Neuronal stem cell (in vitro differentiated cells): ENCODE results near the gene CCDC148.
A peak's percentile ranks its signal among the peaks of the same experiment; 100 is the strongest.
"Not testable (repeated sequence)": the region's sequence is repeated elsewhere in the genome, so short reads cannot be mapped to it uniquely, and the experiment has no call there.

Experiments
- DNase-seq: peaks from one replicate; pipeline ENCODE4 v3.0.0-alpha.2; 2013; ENCODE audit warnings: low spot score
- H2AFZ ChIP-seq: one replicate; pipeline ENCODE4 v1.6.1; 2013; ENCODE audit warnings: mild to moderate bottlenecking, low read length, inconsistent platforms
- H2AK5ac ChIP-seq: 2 replicates; pipeline ENCODE4 v1.6.1; 2013; ENCODE audit warnings: low read depth, mild to moderate bottlenecking, inconsistent platforms, low read length, moderate library complexity, mixed read lengths
- H2BK120ac ChIP-seq: 2 replicates; pipeline ENCODE4 v1.6.1; 2013; ENCODE audit warnings: low read depth, mild to moderate bottlenecking, inconsistent platforms, low read length, moderate library complexity, mixed read lengths
- H2BK12ac ChIP-seq: one replicate; pipeline ENCODE4 v1.6.1; 2013; ENCODE audit warnings: low read length, inconsistent platforms
- H2BK15ac ChIP-seq: 2 replicates; pipeline ENCODE4 v1.6.1; 2013; ENCODE audit warnings: mild to moderate bottlenecking, low read length, inconsistent platforms, mixed read lengths
- H2BK5ac ChIP-seq: one replicate; pipeline ENCODE4 v1.6.1; 2013; ENCODE audit warnings: inconsistent platforms, mild to moderate bottlenecking, low read length, moderate library complexity
- H3K14ac ChIP-seq: one replicate; pipeline ENCODE4 v1.6.1; 2013; ENCODE audit warnings: low read length, inconsistent platforms
- H3K18ac ChIP-seq: 2 replicates; pipeline ENCODE4 v1.6.1; 2013; ENCODE audit warnings: low read length, inconsistent platforms
- H3K23ac ChIP-seq: 2 replicates; pipeline ENCODE4 v1.6.1; 2013; ENCODE audit warnings: low read depth, mild to moderate bottlenecking, mixed read lengths, low read length, inconsistent platforms; ENCODE audit not compliant: poor library complexity
- H3K27ac ChIP-seq: replicated peaks from 3 replicates; pipeline ENCODE4 v1.5.1; 2013; ENCODE audit warnings: low read length, inconsistent platforms
- H3K27me3 ChIP-seq, 3 experiments: 2 replicates each; pipeline ENCODE4 v1.6.1; 2013; ENCODE audit warnings: low read length in 3 of 3, mild to moderate bottlenecking in 2 of 3, inconsistent platforms in 1 of 3, low read depth in 1 of 3, mixed read lengths in 1 of 3, moderate library complexity in 1 of 3; ENCODE audit not compliant: control insufficient read depth in 3 of 3, insufficient read depth in 3 of 3
- H3K36me3 ChIP-seq, 2 donors: replicated peaks in 1 of 2; 2 replicates each; pipeline ENCODE4 v1.6.1; 2013; ENCODE audit warnings: low read length in 2 of 2; ENCODE audit not compliant: control insufficient read depth in 2 of 2, insufficient read depth in 2 of 2
- H3K4ac ChIP-seq: 2 replicates; pipeline ENCODE4 v1.6.1; 2013; ENCODE audit warnings: inconsistent platforms, mild to moderate bottlenecking, low read length, moderate library complexity
- H3K4me1 ChIP-seq, 2 donors: 1 replicate in 1 of 2; 2 replicates in 1 of 2; pipeline ENCODE4 v1.6.1; 2013; ENCODE audit warnings: low read length in 2 of 2, low read depth in 1 of 2; ENCODE audit not compliant: control insufficient read depth in 2 of 2, insufficient read depth in 1 of 2
- H3K4me2 ChIP-seq: one replicate; pipeline ENCODE4 v1.6.1; 2013; ENCODE audit warnings: mild to moderate bottlenecking, low read length, inconsistent platforms; ENCODE audit not compliant: insufficient read depth, poor library complexity, severe bottlenecking
- H3K4me3 ChIP-seq, 2 donors: 2 replicates each; pipeline ENCODE4 v1.5.1; 2013; ENCODE audit warnings: low read length in 2 of 2, mild to moderate bottlenecking in 2 of 2, inconsistent platforms in 1 of 2, moderate library complexity in 1 of 2
- H3K79me1 ChIP-seq: one replicate; pipeline ENCODE4 v1.6.1; 2013; ENCODE audit warnings: low read depth, mild to moderate bottlenecking, inconsistent platforms, low read length, moderate library complexity
- H3K9ac ChIP-seq: one replicate; pipeline ENCODE4 v1.6.1; 2013; ENCODE audit warnings: mild to moderate bottlenecking, low read depth, low read length, inconsistent platforms; ENCODE audit not compliant: poor library complexity
- H3K9me3 ChIP-seq, 2 donors: replicated peaks in 1 of 2; 2 replicates each; pipeline versions ENCODE3 to v1.6.1; 2013; ENCODE audit warnings: low read length in 2 of 2, mild to moderate bottlenecking in 2 of 2, inconsistent platforms in 1 of 2, low read depth in 1 of 2, mixed read lengths in 1 of 2, moderate library complexity in 1 of 2; ENCODE audit not compliant: control insufficient read depth in 2 of 2, insufficient read depth in 1 of 2
- H4K8ac ChIP-seq: one replicate; pipeline ENCODE4 v1.6.1; 2013; ENCODE audit warnings: low read depth, mild to moderate bottlenecking, inconsistent platforms, low read length, moderate library complexity
- H4K91ac ChIP-seq: one replicate; pipeline ENCODE4 v1.6.1; 2013; ENCODE audit warnings: low read length, low read depth, mild to moderate bottlenecking, inconsistent platforms; ENCODE audit not compliant: poor library complexity
- WGBS, 2 donors: extraction: QIAGEN DNeasy Blood & Tissue Kit; methylation state at CpG; one replicate each; pipeline ENCODE4 v1.1.7; 2013; ENCODE audit warnings: missing lambda C conversion rate in 2 of 2, mixed read lengths in 1 of 2; ENCODE audit not compliant: insufficient read length in 2 of 2, insufficient replicate concordance in 1 of 2; ENCODE audit errors: extremely low coverage in 2 of 2; 5-methylcytosine and 5-hydroxymethylcytosine counted together

CCDC148 gene

GRCh38 chr2:158350751-158351465 lies 105.6 kb downstream of the CCDC148 start:
- not testable (repeated sequence) for H2AK5ac ChIP-seq, H2AFZ ChIP-seq, H3K18ac ChIP-seq, DNase-seq, H3K4me1 ChIP-seq, H2BK15ac ChIP-seq, H3K9ac ChIP-seq, H3K4ac ChIP-seq, H4K91ac ChIP-seq, H2BK5ac ChIP-seq, H3K27me3 ChIP-seq, H2BK120ac ChIP-seq, H4K8ac ChIP-seq, H2BK12ac ChIP-seq, H3K9me3 ChIP-seq, H3K79me1 ChIP-seq, H3K27ac ChIP-seq, H3K4me2 ChIP-seq, H3K4me3 ChIP-seq, H3K23ac ChIP-seq, H3K36me3 ChIP-seq, H3K14ac ChIP-seq
- WGBS, 2 donors: no CpG with 5 or more reads among the region's 20 CpGs

- Histone ChIP-seq H3K36me3 (no peaks in the 10 kb centered on the region), H3K79me1 (no peaks in the 10 kb centered on the region), H3K4me1 (no peaks in the 10 kb centered on the region), H3K18ac (no peak overlapping the region), H3K27me3 (no peaks in the 10 kb centered on the region), H3K4me2 (no peak overlapping the region), H4K91ac (no peak overlapping the region), H2AK5ac (no peak overlapping the region), H3K4me3 (no peak overlapping the region), H2BK12ac (no peak overlapping the region), H3K4ac (no peak overlapping the region), H2AFZ (peak overlapping the region; percentile 16), H4K8ac (no peak overlapping the region), H2BK15ac (no peak overlapping the region), H2BK5ac (no peak overlapping the region), H3K27ac (no peak overlapping the region), H3K14ac (no peak overlapping the region), H3K9ac (no peak overlapping the region), H3K9me3 (no peaks in the 10 kb centered on the region), H2BK120ac (no peak overlapping the region), H3K23ac (no peak overlapping the region)
- peak; percentile 2 for DNase-seq
- WGBS, 2 donors: no CpG with 5 or more reads among the region's 2 CpGs
Measured at GRCh38 chr2:158346032-158346431, 110.5 kb downstream of the CCDC148 start.

- H3K4me3 ChIP-seq: no peak overlapping the region
- H4K91ac ChIP-seq: no peak overlapping the region
- no peak overlapping the region for H2AFZ ChIP-seq
- H2BK12ac ChIP-seq: no peak overlapping the region
- no peaks in the 10 kb centered on the region for H3K27me3 ChIP-seq
- no peak overlapping the region for H2AK5ac ChIP-seq
- H3K36me3 ChIP-seq: peaks cover 0 to 1% of the 10 kb centered on the region in 2 donors
- no peak overlapping the region for H3K14ac ChIP-seq
- no peak overlapping the region for H2BK5ac ChIP-seq
- DNase-seq: no peak
- H2BK15ac ChIP-seq: no peak overlapping the region
- H3K4me1 ChIP-seq: no peaks in the 10 kb centered on the region
- no peak overlapping the region for H3K23ac ChIP-seq
- H2BK120ac ChIP-seq: no peak overlapping the region
- H3K4ac ChIP-seq: no peak overlapping the region
- H3K27ac ChIP-seq: no peak overlapping the region
- no peak overlapping the region for H3K4me2 ChIP-seq
- no peak overlapping the region for H4K8ac ChIP-seq
- H3K79me1 ChIP-seq: no peaks in the 10 kb centered on the region
- H3K9me3 ChIP-seq: peaks cover 0 to 3% of the 10 kb centered on the region in 2 donors
- no peak overlapping the region for H3K18ac ChIP-seq
- H3K9ac ChIP-seq: no peak overlapping the region
Measured at GRCh38 chr2:158339513-158339912, 117.0 kb downstream of the CCDC148 start.

GRCh38 chr2:158337018-158337417 lies 119.5 kb downstream of the CCDC148 start:
- no peak for DNase-seq
- H4K8ac ChIP-seq: no peak overlapping the region
- H4K91ac ChIP-seq: no peak overlapping the region
- no peak overlapping the region for H3K4me2 ChIP-seq
- no peak overlapping the region for H3K23ac ChIP-seq
- H2BK120ac ChIP-seq: no peak overlapping the region
- no peak overlapping the region for H2BK12ac ChIP-seq
- no peak overlapping the region for H2AK5ac ChIP-seq
- no peak overlapping the region for H3K4me3 ChIP-seq
- no peak overlapping the region for H3K4ac ChIP-seq
- no peaks in the 10 kb centered on the region for H3K4me1 ChIP-seq
- H3K27ac ChIP-seq: no peak overlapping the region
- no peaks in the 10 kb centered on the region for H3K79me1 ChIP-seq
- no peak overlapping the region for H2AFZ ChIP-seq
- H3K14ac ChIP-seq: no peak overlapping the region
- H3K27me3 ChIP-seq: no peaks in the 10 kb centered on the region
- no peak overlapping the region for H3K9ac ChIP-seq
- H2BK5ac ChIP-seq: no peak overlapping the region
- H3K18ac ChIP-seq: no peak overlapping the region
- peaks cover 0 to 1% of the 10 kb centered on the region in 2 donors for H3K36me3 ChIP-seq
- H2BK15ac ChIP-seq: no peak overlapping the region
- H3K9me3 ChIP-seq: peaks cover 0 to 3% of the 10 kb centered on the region in 2 donors
